ENCODE data around the gene TRIM65. TPM values are rescaled to one million over a fixed set of nuclear protein-coding genes. Genes with fewer than 3 reads are reported as not detected.

Gene TRIM65
- total and polyA plus RNA-seq, 12 donors, result 4.1 to 46.9 (median 14.5) TPM

- WGBS, 4 donors, result 93 to 96% (median 95%) methylated on average over 13 to 32 of the region's 32 CpGs
Observed at GRCh38 chr17:75913537-75914210, 16.9 kb upstream of the TRIM65 start.

GRCh38 chr17:75910699-75911098, 13.9 kb upstream of the TRIM65 start:
- Histone ChIP-seq H3K27me3 (no peaks in the 10 kb centered on the region), H3K36me3 (replicated peaks in 1 of 2) (peaks cover 0 to 4% of the 10 kb centered on the region in 2 donors), H3K4me1 (replicated peaks in 1 of 2) (no peaks in the 10 kb centered on the region), H3K27ac (no peak overlapping the region), H3K4me3 (no peak overlapping the region), H3K9me3 (replicated peaks in 1 of 3) (no peaks in the 10 kb centered on the region)
- intact Hi-C loops (cut with DNase I), result no loop called here
- WGBS, 4 donors, result 84 to 100% (median 89%) methylated on average over 1 to 6 of the region's 6 CpGs
- TF ChIP-seq CTCF (IDR thresholded peaks at IDR 0.05) (no peak), POLR2A (IDR thresholded peaks at IDR 0.05) (no peak)
- no peak for DNase-seq

More at GRCh38 chr17:75913537-75914210, 16.9 kb upstream of the TRIM65 start:
- TF ChIP-seq CTCF (IDR thresholded peaks at IDR 0.05) (no peak), POLR2A (IDR thresholded peaks at IDR 0.05) (no peak)
- H3K4me1 ChIP-seq (replicated peaks in 1 of 2), result no peaks in the 10 kb centered on the region
- H3K27ac ChIP-seq, result no peak overlapping the region
- H3K27me3 ChIP-seq, result no peaks in the 10 kb centered on the region
- no peaks in the 10 kb centered on the region for H3K9me3 ChIP-seq (replicated peaks in 1 of 3)
- no peak overlapping the region for H3K4me3 ChIP-seq
- DNase-seq, result no peak
- H3K36me3 ChIP-seq (replicated peaks in 1 of 2), result peaks cover 0 to 4% of the 10 kb centered on the region in 2 donors
- intact Hi-C loops (cut with DNase I), result no loop called here

- H3K9me3 ChIP-seq (replicated peaks in 1 of 3), result no peaks in the 10 kb centered on the region
- no peak for TF ChIP-seq POLR2A (IDR thresholded peaks at IDR 0.05)
- no peak for TF ChIP-seq CTCF (IDR thresholded peaks at IDR 0.05)
- H3K4me3 ChIP-seq, result no peak overlapping the region
- peaks cover 0 to 4% of the 10 kb centered on the region in 2 donors for H3K36me3 ChIP-seq (replicated peaks in 1 of 2)
- peaks cover 0 to 5% of the 10 kb centered on the region in 2 donors for H3K4me1 ChIP-seq (replicated peaks in 1 of 2)
- WGBS, 4 donors, result 75 to 92% (median 89%) methylated on average over 6 to 11 of the region's 11 CpGs
- no peak overlapping the region for H3K27ac ChIP-seq
- intact Hi-C loops (cut with DNase I), result loop anchor here in 1 of 2 donors (5.0 kb wide), 1 partner anchor 92 kb away; the partner anchor contains the start of gene CDK3
- DNase-seq, result peak in 1 of 7 donors; percentile 60
- H3K27me3 ChIP-seq, result no peaks in the 10 kb centered on the region
Observed at GRCh38 chr17:75909812-75910274, 13.1 kb upstream of the TRIM65 start.

- Histone ChIP-seq H3K27me3 (no peaks in the 10 kb centered on the region), H3K4me3 (no peak overlapping the region), H3K36me3 (replicated peaks in 1 of 2) (peaks cover 0 to 4% of the 10 kb centered on the region in 2 donors), H3K4me1 (replicated peaks in 1 of 2) (peaks cover 0 to 6% of the 10 kb centered on the region in 2 donors), H3K27ac (no peak overlapping the region), H3K9me3 (replicated peaks in 1 of 3) (no peaks in the 10 kb centered on the region)
- DNase-seq, result no peak
- intact Hi-C loops (cut with DNase I), result loop anchor here in 1 of 2 donors (5.0 kb wide), 1 partner anchor 93 kb away; the partner anchor contains the start of gene CDK3
- WGBS, 4 donors, result 83 to 94% (median 89%) methylated on average over 12 to 14 of the region's 14 CpGs
- TF ChIP-seq CTCF (IDR thresholded peaks at IDR 0.05), result no peak
- no peak for TF ChIP-seq POLR2A (IDR thresholded peaks at IDR 0.05)
Observed at GRCh38 chr17:75909051-75909811, 12.5 kb upstream of the TRIM65 start.

Data from adrenal gland (tissue), 12 donors.